K562 (cell line): ENCODE results near the gene CDKN2AIPNL. TPM values are rescaled to one million over a fixed set of nuclear protein-coding genes. Genes with fewer than 3 reads are reported as not detected.
"Not testable (repeated sequence)": the region's sequence is repeated elsewhere in the genome, so short reads cannot be mapped to it uniquely, and the experiment has no call there.

Source experiments
- ATAC-seq: fragments of 200-7000 bp; cut with Tn5 transposase; 3 replicates; pipeline ENCODE4 v1.9.1; 2020; ENCODE audit warnings: moderate library complexity
- BruUV-seq: library from RNA; stranded (reverse); fragments of 400-500 nt; replicated peaks from 2 replicates; lab custom pipeline; 2021; lab: Mats Ljungman, UMichigan
- CTCF ChIA-PET: fragments of 300-600 bp; formaldehyde crosslinking; extraction: SDS; loops from one replicate; lab custom pipeline; 2021; ENCODE audit warnings: low intra/inter-chr PET ratio; lab: Yijun Ruan, JAX
- POLR2A ChIA-PET: fragments of 300-600, 350-650 bp; sonication (Branson Sonifier 250); formaldehyde crosslinking; extraction: SDS; loops from one replicate; lab custom pipeline; 2021; ENCODE audit warnings: antibody characterized with exemption, inconsistent platforms; lab: Yijun Ruan, JAX
- DNase-seq, 4 experiments: peaks; one replicate each; pipeline versions ENCODE4 v3.0.0 to v3.0.0-alpha.2; 2011 to 2018; ENCODE audit warnings: low spot score in 3 of 4, mixed read lengths in 3 of 4; ENCODE audit errors: extremely low read depth in 1 of 4
- FAIRE-seq: peaks from 2 replicates; lab custom pipeline; 2011; peaks lifted over from hg19 to GRCh38; lab: Jason Lieb, UNC
- H2AFZ ChIP-seq: 2 replicates; pipeline ENCODE4 v1.6.0; 2011; ENCODE audit warnings: low read depth, low read length, control low read depth, inconsistent platforms
- H3K27ac ChIP-seq: fragments of 200-600 bp; 3 replicates; pipeline ENCODE4 v1.8.0; 2011; ENCODE audit warnings: low read depth, mild to moderate bottlenecking, control low read depth, inconsistent platforms, low read length, moderate library complexity, mixed read lengths; ENCODE audit errors: extremely low read depth
- H3K27me3 ChIP-seq, 2 experiments: fragments of 300-600 bp in 1 of 2; 2 replicates in 1 of 2; 3 replicates in 1 of 2; pipeline versions ENCODE4 v1.6.0 to v1.8.0; 2011; ENCODE audit warnings: inconsistent platforms in 2 of 2, low read length in 2 of 2, mild to moderate bottlenecking in 1 of 2, mixed read lengths in 1 of 2, moderate library complexity in 1 of 2; ENCODE audit not compliant: control insufficient read depth in 2 of 2, insufficient read depth in 2 of 2
- H3K36me3 ChIP-seq: fragments of 300-600 bp; 3 replicates; pipeline ENCODE4 v1.8.0; 2011; ENCODE audit warnings: mild to moderate bottlenecking, low read length, inconsistent platforms; ENCODE audit not compliant: control insufficient read depth, insufficient read depth
- H3K4me1 ChIP-seq, 2 experiments: fragments of 200-600 bp in 1 of 2; replicated peaks in 1 of 2; 2 replicates in 1 of 2; 3 replicates in 1 of 2; pipeline versions ENCODE4 v1.5.1 to v1.8.0; 2011; ENCODE audit warnings: inconsistent platforms in 2 of 2, low read length in 2 of 2, mild to moderate bottlenecking in 1 of 2, mixed read lengths in 1 of 2, moderate library complexity in 1 of 2; ENCODE audit not compliant: control insufficient read depth in 2 of 2, insufficient read depth in 2 of 2
- H3K4me2 ChIP-seq: 2 replicates; pipeline ENCODE4 v1.6.1; 2011; ENCODE audit warnings: low read length, control low read depth, inconsistent platforms, mixed read lengths; ENCODE audit not compliant: insufficient read depth
- H3K4me3 ChIP-seq: fragments of 200-600 bp; sonication (generic), shearing (Covaris generic); 2 replicates; pipeline ENCODE4 v1.5.1; 2016; ENCODE audit warnings: control low read depth, inconsistent platforms
- H3K79me2 ChIP-seq: fragments of 200-600 bp; 3 replicates; pipeline ENCODE4 v1.8.0; 2011; ENCODE audit warnings: low read length, inconsistent platforms; ENCODE audit not compliant: control insufficient read depth, insufficient read depth
- H3K9ac ChIP-seq, 2 experiments: 2 replicates each; pipeline versions ENCODE4 v1.6.0 to v1.6.1; 2011; ENCODE audit warnings: low read depth in 2 of 2, low read length in 2 of 2, control low read depth in 1 of 2, inconsistent platforms in 1 of 2, mild to moderate bottlenecking in 1 of 2, mixed read lengths in 1 of 2; ENCODE audit not compliant: insufficient read depth in 1 of 2
- H3K9me1 ChIP-seq: one replicate; pipeline ENCODE4 v1.6.0; 2011; ENCODE audit warnings: inconsistent platforms, mild to moderate bottlenecking, low read length, moderate library complexity; ENCODE audit not compliant: control insufficient read depth, insufficient read depth
- H3K9me3 ChIP-seq: replicated peaks from 2 replicates; pipeline ENCODE4 v1.5.1; 2011; ENCODE audit warnings: low read depth, low read length, inconsistent platforms; ENCODE audit not compliant: control insufficient read depth, insufficient read depth
- H4K20me1 ChIP-seq: replicated peaks from 2 replicates; pipeline ENCODE4 v1.6.1; 2011; ENCODE audit warnings: low read length, inconsistent platforms, mixed read lengths; ENCODE audit not compliant: control insufficient read depth, insufficient read depth
- BCOR ChIP-seq: fragments of 450-650 bp; IDR thresholded peaks from 2 replicates; pipeline ENCODE4 v1.6.1; 2016
- BRD4 ChIP-seq: fragments of 200-600 bp; sonication (generic); IDR thresholded peaks from 2 replicates; pipeline ENCODE4 v1.6.1; 2017; ENCODE audit warnings: inconsistent platforms
- CHD1 ChIP-seq: fragments of 200-600 bp; sonication (generic); IDR thresholded peaks from one replicate; pipeline ENCODE4 v1.6.1; 2012; ENCODE audit warnings: mild to moderate bottlenecking, moderate library complexity, low read length, inconsistent platforms
- HNRNPUL1 ChIP-seq: fragments of 200-400 bp; formaldehyde crosslinking; IDR thresholded peaks from 2 replicates; pipeline ENCODE4 v1.6.1; 2017; ENCODE audit warnings: low read length
- SRSF3 ChIP-seq: fragments of 200-400 bp; formaldehyde crosslinking; IDR thresholded peaks from 2 replicates; pipeline ENCODE4 v1.6.1; 2016; ENCODE audit warnings: mild to moderate bottlenecking, low read length, moderate library complexity; ENCODE audit not compliant: insufficient read depth
- TBP ChIP-seq: optimal IDR thresholded peaks from 2 replicates; pipeline ENCODE3; 2011; ENCODE audit warnings: low read depth, low read length, improper control_type of control experiment
- ZNF146 ChIP-seq: IDR thresholded peaks from one replicate; pipeline ENCODE4 v1.6.1; 2018; ENCODE audit warnings: missing compliant biosample characterization; ENCODE audit not compliant: unreplicated experiment
- WGBS: fragments of 100-300 bp; shearing (Covaris generic); methylation state at CpG from one replicate; pipeline ENCODE4 v1.1.6; 2016; ENCODE audit warnings: low coverage, mixed read lengths; ENCODE audit not compliant: insufficient coverage; ENCODE audit errors: missing lambda C conversion rate; 5-methylcytosine and 5-hydroxymethylcytosine counted together
- in situ Hi-C: fragments of 300-500 bp; cut with MboI; formaldehyde crosslinking; loops from 4 replicates; pipeline ENCODE4 v1.15.0; 2018; ENCODE audit warnings: inconsistent platforms, mixed read lengths
- intact Hi-C: fragments of 100-400 bp; cut with micrococcal nuclease; formaldehyde crosslinking; loops from 2 replicates; pipeline ENCODE4 v1.14.2; 2022
- polyA plus RNA-seq, 8 experiments: library from polyadenylated mRNA; depleted of rRNA in 4 of 8; stranded (reverse) in 5 of 8; unstranded in 3 of 8; fragments of >200 nt; fragmentation: Nextera tagmentation in 2 of 8; fragmentation: Illumina TruSeq in 1 of 8; extraction: Ambion mirVana in 2 of 8; extraction: Trizol in 1 of 8; gene quantifications; 2 replicates each; pipeline versions ENCODE4 v1.2.1 to v1.2.3, GENCODE V29; 2011 to 2014; ENCODE audit warnings: inconsistent platforms in 1 of 8, missing spikeins in 1 of 8
- total RNA-seq, 7 experiments: library from RNA; depleted of rRNA in 6 of 7; stranded (reverse); fragments of >200 nt in 6 of 7; fragmentation: Illumina TruSeq in 2 of 7; extraction: Trizol in 2 of 7; gene quantifications; 2 replicates each; pipeline versions ENCODE4 v1.2.1 to v1.2.3, GENCODE V29; 2011 to 2021; ENCODE audit warnings: low replicate concordance in 1 of 7
- TF ChIP-seq, protein P1 (sequence below): sonication (generic); formaldehyde crosslinking; IDR thresholded peaks from 2 replicates; pipeline ENCODE4 v1.8.1; 2022; ENCODE audit warnings: missing genetic modification reagents
- TF ChIP-seq, protein P2 (sequence below): fragments of 450-650 bp; formaldehyde crosslinking; conservative IDR thresholded peaks from 2 replicates; pipeline ENCODE4 v1.4.0; 2022; ENCODE audit warnings: mild to moderate bottlenecking, missing genetic modification characterization
- TF ChIP-seq, protein P3 (sequence below): fragments of 200-400 bp; formaldehyde crosslinking; IDR thresholded peaks from 2 replicates; pipeline ENCODE4 v1.6.1; 2017; ENCODE audit warnings: mild to moderate bottlenecking, low read depth, low read length, moderate library complexity

Gene CDKN2AIPNL
- total and polyA plus RNA-seq, 9 of the 15 experiments (the other 6 are each of a cell fraction or from before 2014, with no cell fraction given): 19.9 to 46.9 (median 42.2) TPM

DNA sequence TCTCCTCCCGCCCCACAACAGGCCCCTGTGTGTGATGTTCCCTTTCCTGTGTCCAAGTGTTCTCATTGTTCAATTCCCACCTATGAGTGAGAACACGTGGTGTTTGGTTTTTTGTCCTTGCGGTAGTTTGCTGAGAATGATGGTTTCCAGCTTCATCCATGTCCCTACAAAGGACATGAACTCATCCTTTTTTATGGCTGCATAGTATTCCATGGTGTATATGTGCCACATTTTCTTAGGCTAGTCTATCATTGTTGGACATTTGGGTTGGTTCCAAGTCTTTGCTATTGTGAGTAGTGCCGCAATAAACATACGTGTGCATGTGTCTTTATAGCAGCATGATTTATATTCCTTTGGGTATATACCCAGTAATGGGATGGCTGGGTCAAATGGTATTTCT is 38.0 kb downstream of the CDKN2AIPNL start:
- H3K4me3 ChIP-seq, H3K9ac ChIP-seq, H3K27ac ChIP-seq, H3K4me1 ChIP-seq, in situ Hi-C loops, CTCF ChIA-PET, POLR2A ChIA-PET, H3K9me3 ChIP-seq, H3K4me2 ChIP-seq, DNase-seq, H3K27me3 ChIP-seq, BruUV-seq, H3K9me1 ChIP-seq, H2AFZ ChIP-seq, FAIRE-seq, ATAC-seq: not testable (repeated sequence)
- Histone ChIP-seq H4K20me1 (peaks cover 12% of the 10 kb centered on the region), H3K36me3 (peaks cover 27% of the 10 kb centered on the region; the same call in 2 of the 3 replicates), H3K79me2 (peaks cover 65% of the 10 kb centered on the region)
- intact Hi-C loops: loop anchor here (5.0 kb wide), 1 partner anchor 66 kb away; no protein-coding TSS in a partner anchor
- TF ChIP-seq BCOR (0 out of 2 replicates have a peak, but pooled peaks have one; percentile 45), ZNF146 (CRISPR knock-in tag) (peak; percentile 55)
- WGBS: 97% methylated on average over 3 of the region's 5 CpGs

DNA sequence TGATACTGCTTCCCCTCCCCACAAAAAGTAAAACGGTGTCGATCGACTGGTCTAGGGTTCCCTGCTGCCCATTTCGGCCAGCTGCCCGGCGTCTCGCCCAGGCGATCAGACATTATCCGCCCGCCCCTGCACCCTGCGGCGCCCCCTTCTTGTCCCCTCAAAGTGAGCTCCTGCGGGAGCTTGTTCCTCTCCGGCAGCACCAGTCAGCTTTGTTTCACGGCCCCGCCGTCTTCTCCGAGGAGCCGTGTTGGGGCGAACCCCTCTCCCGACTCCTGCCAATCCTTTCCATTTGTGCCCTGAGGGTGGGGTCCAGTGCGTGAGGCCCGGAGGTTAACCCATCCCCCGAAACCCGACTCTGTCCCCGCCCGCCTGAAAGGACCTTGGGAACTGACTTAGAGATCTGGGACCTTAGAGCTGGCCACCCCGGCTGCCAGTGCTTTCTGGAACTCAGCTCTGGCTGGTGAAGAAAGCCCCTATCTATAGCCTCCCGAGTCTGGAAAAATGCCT is 39.8 kb downstream of the CDKN2AIPNL start:
- no peaks in the 10 kb centered on the region for H3K27me3 ChIP-seq
- FAIRE-seq (peak; percentile 54), DNase-seq (peak; percentile 58 to 76 (median 61)), ATAC-seq (peak; percentile 78)
- H3K27ac ChIP-seq: peak overlapping the region; percentile 99
- BruUV-seq: no TSS peak
- POLR2A ChIA-PET: interaction anchor here (0.6 to 5.2 kb wide), 15 partner anchors 10 to 1179 kb away, joined by 3 to 36 read pairs (median 4); partner anchors contain the start of gene CDKN2AIPNL
- H3K4me1 ChIP-seq: peaks cover 5 to 9% of the 10 kb centered on the region in 2 experiments; a peak in 3 of 5 replicates
- H3K4me2 ChIP-seq: peak overlapping the region; percentile 86
- H3K36me3 ChIP-seq: peaks cover 21% of the 10 kb centered on the region; the same call in 2 of the 3 replicates
- CTCF ChIA-PET: no interaction called here
- H2AFZ ChIP-seq: peak overlapping the region; percentile 86
- peak overlapping the region; percentile 81 for H3K4me3 ChIP-seq
- peaks cover 59% of the 10 kb centered on the region for H3K79me2 ChIP-seq
- H3K9me3 ChIP-seq: peaks cover 5% of the 10 kb centered on the region
- in situ Hi-C loops (no loop called here), intact Hi-C loops (loop anchor here (2.0 to 5.0 kb wide), 3 partner anchors 65 to 195 kb away; partner anchors contain the start of gene SKP1)
- WGBS: under 1% methylated on average over 28 of the region's 29 CpGs
- H3K9ac ChIP-seq: peak overlapping the region; percentile 98 to 99
- peaks cover 12% of the 10 kb centered on the region for H4K20me1 ChIP-seq
- H3K9me1 ChIP-seq: no peaks in the 10 kb centered on the region
- peak; percentile 86 for TF ChIP-seq CHD1
- 0 out of 2 replicates have a peak, but pooled peaks have one; percentile 14 for TF ChIP-seq BRD4
- TF ChIP-seq HNRNPUL1: no peak
- TF ChIP-seq, protein P1, sequence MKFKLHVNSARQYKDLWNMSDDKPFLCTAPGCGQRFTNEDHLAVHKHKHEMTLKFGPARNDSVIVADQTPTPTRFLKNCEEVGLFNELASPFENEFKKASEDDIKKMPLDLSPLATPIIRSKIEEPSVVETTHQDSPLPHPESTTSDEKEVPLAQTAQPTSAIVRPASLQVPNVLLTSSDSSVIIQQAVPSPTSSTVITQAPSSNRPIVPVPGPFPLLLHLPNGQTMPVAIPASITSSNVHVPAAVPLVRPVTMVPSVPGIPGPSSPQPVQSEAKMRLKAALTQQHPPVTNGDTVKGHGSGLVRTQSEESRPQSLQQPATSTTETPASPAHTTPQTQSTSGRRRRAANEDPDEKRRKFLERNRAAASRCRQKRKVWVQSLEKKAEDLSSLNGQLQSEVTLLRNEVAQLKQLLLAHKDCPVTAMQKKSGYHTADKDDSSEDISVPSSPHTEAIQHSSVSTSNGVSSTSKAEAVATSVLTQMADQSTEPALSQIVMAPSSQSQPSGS (CRISPR knock-in tag): no peak
- TF ChIP-seq, protein P2, sequence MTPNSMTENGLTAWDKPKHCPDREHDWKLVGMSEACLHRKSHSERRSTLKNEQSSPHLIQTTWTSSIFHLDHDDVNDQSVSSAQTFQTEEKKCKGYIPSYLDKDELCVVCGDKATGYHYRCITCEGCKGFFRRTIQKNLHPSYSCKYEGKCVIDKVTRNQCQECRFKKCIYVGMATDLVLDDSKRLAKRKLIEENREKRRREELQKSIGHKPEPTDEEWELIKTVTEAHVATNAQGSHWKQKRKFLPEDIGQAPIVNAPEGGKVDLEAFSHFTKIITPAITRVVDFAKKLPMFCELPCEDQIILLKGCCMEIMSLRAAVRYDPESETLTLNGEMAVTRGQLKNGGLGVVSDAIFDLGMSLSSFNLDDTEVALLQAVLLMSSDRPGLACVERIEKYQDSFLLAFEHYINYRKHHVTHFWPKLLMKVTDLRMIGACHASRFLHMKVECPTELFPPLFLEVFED (CRISPR knock-in tag): no peak
- no peak for TF ChIP-seq SRSF3
- TF ChIP-seq, protein P3, sequence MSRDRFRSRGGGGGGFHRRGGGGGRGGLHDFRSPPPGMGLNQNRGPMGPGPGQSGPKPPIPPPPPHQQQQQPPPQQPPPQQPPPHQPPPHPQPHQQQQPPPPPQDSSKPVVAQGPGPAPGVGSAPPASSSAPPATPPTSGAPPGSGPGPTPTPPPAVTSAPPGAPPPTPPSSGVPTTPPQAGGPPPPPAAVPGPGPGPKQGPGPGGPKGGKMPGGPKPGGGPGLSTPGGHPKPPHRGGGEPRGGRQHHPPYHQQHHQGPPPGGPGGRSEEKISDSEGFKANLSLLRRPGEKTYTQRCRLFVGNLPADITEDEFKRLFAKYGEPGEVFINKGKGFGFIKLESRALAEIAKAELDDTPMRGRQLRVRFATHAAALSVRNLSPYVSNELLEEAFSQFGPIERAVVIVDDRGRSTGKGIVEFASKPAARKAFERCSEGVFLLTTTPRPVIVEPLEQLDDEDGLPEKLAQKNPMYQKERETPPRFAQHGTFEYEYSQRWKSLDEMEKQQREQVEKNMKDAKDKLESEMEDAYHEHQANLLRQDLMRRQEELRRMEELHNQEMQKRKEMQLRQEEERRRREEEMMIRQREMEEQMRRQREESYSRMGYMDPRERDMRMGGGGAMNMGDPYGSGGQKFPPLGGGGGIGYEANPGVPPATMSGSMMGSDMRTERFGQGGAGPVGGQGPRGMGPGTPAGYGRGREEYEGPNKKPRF: no peak
- TF ChIP-seq TBP: peak; percentile 39
